Muscle layer of duodenum (tissue), 2 donors: ENCODE measurements around the gene RNF112.
"Not testable (repeated sequence)": the region's sequence is repeated elsewhere in the genome, so short reads cannot be mapped to it uniquely, and the experiment has no call there.

Source experiments
- H3K27ac ChIP-seq: one replicate; pipeline ENCODE4 v1.7.0; 2013; ENCODE audit warnings: mild to moderate bottlenecking, low read length
- H3K27me3 ChIP-seq: one replicate; pipeline ENCODE4 v1.7.0; 2013; ENCODE audit warnings: low read depth, mild to moderate bottlenecking, control low read depth, low read length
- H3K36me3 ChIP-seq, 2 donors: one replicate each; pipeline ENCODE4 v1.7.0; 2013; ENCODE audit warnings: low read length in 2 of 2, control low read depth in 1 of 2, mild to moderate bottlenecking in 1 of 2; ENCODE audit not compliant: insufficient read depth in 2 of 2, control insufficient read depth in 1 of 2
- H3K4me1 ChIP-seq, 2 donors: one replicate each; pipeline ENCODE4 v1.7.0; 2013; ENCODE audit warnings: low read length in 2 of 2, mild to moderate bottlenecking in 2 of 2, control low read depth in 1 of 2, moderate library complexity in 1 of 2; ENCODE audit not compliant: insufficient read depth in 2 of 2, control insufficient read depth in 1 of 2
- H3K4me3 ChIP-seq, 2 donors: one replicate each; pipeline ENCODE4 v1.7.0; 2013; ENCODE audit warnings: low read length in 2 of 2, low read depth in 1 of 2, mild to moderate bottlenecking in 1 of 2
- H3K9me3 ChIP-seq, 2 donors: one replicate each; pipeline ENCODE4 v1.7.0; 2013; ENCODE audit warnings: low read length in 2 of 2, control low read depth in 1 of 2, mild to moderate bottlenecking in 1 of 2; ENCODE audit not compliant: control insufficient read depth in 1 of 2
- donor health status: healthy.

RNF112 gene

DNA sequence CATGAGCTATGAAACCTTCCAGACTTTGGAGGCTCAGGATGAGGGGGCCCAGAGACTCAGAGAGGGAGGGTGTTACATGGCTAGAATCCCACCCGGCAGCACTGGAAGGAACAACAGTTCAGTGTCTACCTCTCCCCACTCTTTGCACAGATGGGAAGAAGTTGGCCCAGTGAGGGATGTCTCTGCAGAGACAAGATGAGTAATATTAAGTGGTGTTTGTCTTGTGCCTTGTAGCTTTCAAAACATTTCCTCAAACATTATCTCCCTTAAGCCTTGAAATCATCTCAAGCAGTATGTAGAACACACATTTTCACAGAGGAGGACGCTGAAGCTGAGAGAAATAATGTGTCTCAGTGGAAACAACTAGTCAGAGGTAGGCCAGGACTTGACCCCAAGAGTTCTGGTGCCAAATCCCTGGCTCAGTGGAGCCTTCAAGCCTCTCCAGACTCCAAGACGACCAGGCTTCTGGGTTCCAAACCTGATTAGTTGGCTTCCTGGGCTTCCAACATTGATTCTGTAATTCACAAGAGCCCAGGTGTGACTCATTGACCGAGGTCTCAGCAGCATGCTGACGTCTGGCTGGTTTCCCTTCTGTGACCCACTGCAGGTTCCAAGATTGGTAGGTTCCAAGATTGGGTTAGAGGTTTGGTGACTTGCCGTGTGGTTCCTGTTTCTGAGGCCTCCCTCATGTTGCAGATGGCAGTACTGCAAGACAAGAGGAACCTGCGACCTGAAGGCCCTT lies 7.4 kb downstream of the RNF112 start:
- H3K4me3 ChIP-seq, result no peak overlapping the region
- peaks cover 0 to 10% of the 10 kb centered on the region in 2 donors for H3K36me3 ChIP-seq
- no peak overlapping the region for H3K27ac ChIP-seq
- H3K9me3 ChIP-seq, result no peaks in the 10 kb centered on the region
- no peaks in the 10 kb centered on the region for H3K27me3 ChIP-seq
- no peaks in the 10 kb centered on the region for H3K4me1 ChIP-seq

DNA sequence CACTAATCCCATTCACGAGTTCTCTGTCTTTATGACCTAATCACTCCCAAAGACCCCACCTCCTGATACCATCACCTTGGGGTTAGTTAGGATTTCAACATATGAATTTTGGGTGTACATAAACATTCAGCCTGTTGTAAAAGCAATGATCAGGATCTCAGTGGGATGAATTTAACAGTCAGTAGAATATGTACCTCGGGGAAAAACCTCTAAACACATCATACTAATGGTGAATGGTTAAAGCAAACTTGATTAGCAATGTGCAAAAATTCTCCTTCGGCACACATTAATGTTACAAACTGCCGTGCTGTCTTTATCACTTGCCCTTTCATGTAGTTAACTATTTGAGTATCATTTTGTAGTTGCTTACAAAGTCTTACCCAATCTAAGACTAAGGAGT lies 10.2 kb downstream of the RNF112 start:
- Histone ChIP-seq H3K4me3 (no peak overlapping the region), H3K36me3 (no peaks in the 10 kb centered on the region)

DNA sequence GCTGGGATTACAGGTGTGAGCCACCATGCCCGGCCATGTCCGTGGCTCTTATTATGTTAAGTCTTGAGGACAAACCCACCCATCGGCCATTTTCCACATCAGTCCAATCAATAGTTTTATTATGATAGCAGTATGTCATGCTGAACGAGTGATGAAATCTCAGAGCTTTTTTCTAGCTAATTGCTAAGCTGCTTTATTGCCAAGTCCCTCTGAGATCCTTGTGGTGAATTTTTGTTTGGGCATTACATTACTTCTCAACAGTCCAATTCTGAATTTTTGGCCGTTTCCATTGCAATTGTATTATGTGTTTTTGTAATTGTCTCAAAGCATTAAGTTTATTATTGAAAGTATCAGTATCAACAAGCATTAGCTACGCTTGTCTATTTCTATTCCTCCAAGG lies 10.9 kb downstream of the RNF112 start:
- no peak overlapping the region for H3K4me3 ChIP-seq
- H3K36me3 ChIP-seq, result no peaks in the 10 kb centered on the region
- no peak overlapping the region for H3K27ac ChIP-seq
- H3K9me3 ChIP-seq, result no peaks in the 10 kb centered on the region
- H3K4me1 ChIP-seq, result peaks cover 0 to 13% of the 10 kb centered on the region in 2 donors
- H3K27me3 ChIP-seq, result no peaks in the 10 kb centered on the region

More for the DNA sequence above, 10.2 kb downstream of the RNF112 start:
- Histone ChIP-seq H3K27ac (no peak overlapping the region), H3K9me3 (no peaks in the 10 kb centered on the region), H3K27me3 (no peaks in the 10 kb centered on the region), H3K4me1 (peaks cover 0 to 11% of the 10 kb centered on the region in 2 donors)

DNA sequence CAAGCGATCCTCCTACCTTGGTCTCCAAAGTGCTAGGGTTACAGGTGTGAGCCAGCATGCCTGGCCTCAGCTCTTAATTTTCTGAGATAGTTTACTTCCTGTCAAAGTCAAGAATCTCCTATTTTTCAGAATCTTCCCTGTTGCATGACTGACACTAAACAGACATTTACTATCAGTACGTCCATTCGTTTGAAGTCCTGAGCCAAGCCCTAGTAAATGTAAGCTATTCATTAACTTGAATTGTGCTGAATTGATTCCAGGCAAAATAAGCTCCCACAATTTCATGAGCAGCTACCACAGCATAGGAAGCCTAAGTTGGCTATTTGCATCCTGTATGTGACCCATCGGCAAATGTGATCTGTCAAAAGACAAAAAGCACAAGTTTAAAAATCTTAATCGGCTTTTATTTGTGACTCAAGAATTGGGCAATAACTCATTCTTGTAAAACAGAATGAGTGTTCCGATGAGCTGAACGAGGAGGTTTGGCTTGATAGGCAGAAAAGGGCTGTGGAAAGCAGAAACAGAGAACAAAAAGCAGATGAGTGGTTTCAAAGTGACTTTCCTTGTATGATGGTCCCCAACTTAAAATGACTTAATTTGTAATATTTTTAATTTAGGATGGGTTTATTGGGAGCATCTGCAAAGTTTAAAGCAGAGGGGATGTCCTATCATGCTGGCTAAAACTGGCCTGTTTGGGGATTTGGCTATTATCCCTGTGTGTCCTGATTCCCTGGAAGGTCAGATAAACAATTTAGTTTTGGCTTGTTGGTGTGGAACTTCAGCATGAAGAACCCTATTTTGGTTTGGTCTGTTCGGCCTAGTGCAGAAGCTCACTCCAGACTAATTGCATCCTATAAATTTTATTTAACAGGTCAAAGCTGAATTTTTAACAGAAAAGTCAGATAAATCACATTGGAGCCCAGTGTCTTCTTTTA lies 14.2 kb downstream of the RNF112 start:
- H3K4me3 ChIP-seq, result no peak overlapping the region
- peaks cover 0 to 13% of the 10 kb centered on the region in 2 donors for H3K4me1 ChIP-seq
- no peaks in the 10 kb centered on the region for H3K27me3 ChIP-seq
- no peak overlapping the region for H3K27ac ChIP-seq
- H3K36me3 ChIP-seq, result no peaks in the 10 kb centered on the region
- no peaks in the 10 kb centered on the region for H3K9me3 ChIP-seq

DNA sequence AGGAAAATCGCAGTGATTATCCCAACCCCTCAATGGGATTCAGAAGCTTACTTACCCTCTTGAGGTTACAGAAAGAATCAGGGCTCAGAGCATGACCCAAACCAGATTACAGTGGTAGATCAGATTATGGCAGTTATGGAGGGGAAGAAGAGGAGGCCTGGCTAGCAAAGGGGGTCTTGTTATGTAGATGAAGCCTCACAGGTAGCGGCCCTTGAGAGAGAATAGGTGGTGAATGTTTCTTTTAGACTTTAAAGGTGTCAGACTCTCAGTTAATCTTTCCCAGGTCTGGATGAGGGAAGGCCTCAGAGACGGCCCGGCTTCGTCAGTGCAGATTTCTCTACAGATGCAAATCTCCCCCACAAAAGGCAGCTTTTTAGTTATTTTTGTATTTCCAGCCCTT lies 15.6 kb downstream of the RNF112 start:
- H3K4me3 ChIP-seq, result no peak overlapping the region
- H3K4me1 ChIP-seq, result peaks cover 0 to 13% of the 10 kb centered on the region in 2 donors
- no peak overlapping the region for H3K27ac ChIP-seq
- H3K9me3 ChIP-seq, result no peaks in the 10 kb centered on the region
- H3K36me3 ChIP-seq, result no peaks in the 10 kb centered on the region
- H3K27me3 ChIP-seq, result no peaks in the 10 kb centered on the region

DNA sequence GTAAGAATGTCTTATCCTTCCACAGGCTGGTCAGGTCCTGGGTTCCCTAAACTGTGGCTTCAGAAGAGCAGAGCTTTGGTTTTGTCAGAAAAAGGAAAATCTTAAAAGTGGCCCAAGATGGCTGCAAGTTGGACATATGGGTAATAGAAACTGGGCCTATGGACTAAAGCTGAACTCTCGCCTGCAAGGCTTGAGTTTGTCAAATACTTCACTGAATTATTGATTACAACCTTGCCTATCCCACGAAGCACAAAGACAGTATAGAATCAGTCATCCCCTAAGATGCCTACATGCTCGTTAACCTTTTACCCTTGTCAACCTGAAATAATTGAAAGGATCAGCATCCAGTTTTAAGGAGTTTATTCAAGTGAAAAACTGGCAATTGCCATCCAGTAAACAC lies 20.7 kb downstream of the RNF112 start:
- Histone ChIP-seq H3K4me3 (no peak overlapping the region), H3K4me1 (no peaks in the 10 kb centered on the region), H3K27ac (no peak overlapping the region), H3K27me3 (no peaks in the 10 kb centered on the region), H3K36me3 (no peaks in the 10 kb centered on the region), H3K9me3 (no peaks in the 10 kb centered on the region)

DNA sequence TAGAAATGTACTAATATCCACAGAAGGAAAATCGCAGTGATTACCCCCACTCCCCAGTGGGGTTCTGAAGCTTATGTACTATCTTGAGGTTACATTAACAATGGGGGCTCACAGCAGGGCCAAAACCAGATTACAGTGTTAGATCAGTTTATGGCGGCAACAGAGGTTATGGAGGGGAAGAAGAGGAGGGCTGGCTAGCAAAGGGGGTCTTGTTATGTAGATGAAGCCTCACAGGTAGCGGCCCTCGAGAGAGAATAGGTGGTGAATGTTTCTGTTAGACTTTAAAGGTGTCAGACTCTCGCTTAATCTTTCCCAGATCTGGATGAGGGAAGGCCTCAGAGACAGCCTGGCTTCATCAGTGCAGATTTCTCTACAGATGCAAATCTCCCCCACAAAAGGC lies 22.2 kb downstream of the RNF112 start:
- Histone ChIP-seq H3K4me3 (no peak overlapping the region), H3K27me3 (no peaks in the 10 kb centered on the region), H3K4me1 (no peaks in the 10 kb centered on the region), H3K36me3 (no peaks in the 10 kb centered on the region), H3K27ac (no peak overlapping the region), H3K9me3 (no peaks in the 10 kb centered on the region)

DNA sequence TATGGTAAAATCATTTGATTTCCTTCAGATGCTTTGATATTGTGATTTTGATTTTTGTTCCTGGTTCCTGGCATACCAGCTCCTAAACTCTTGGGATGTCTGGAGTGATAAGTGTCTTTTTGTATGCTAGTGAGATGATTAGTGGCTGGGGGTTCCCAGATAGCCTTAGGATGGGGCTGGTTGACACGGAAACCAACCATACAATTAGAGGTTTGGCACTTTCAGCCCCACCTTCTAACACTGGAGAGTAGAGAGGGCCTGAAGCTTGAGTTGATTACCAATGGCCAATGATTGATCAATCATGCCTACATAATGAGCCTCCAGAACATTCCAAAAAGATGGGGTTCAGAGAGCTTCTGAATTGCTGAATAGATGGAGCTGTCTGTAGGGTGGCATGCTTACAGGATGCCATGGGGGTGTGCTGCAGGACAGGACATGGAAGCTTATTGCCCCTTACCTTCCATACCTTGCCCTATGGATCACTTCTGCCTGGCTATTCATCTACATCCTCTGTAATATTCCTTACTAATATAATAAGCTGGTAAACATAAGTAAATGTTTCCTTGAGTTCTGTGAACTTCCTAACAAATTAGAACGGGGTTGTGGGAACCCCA lies 22.8 kb downstream of the RNF112 start:
- Histone ChIP-seq H3K27ac (no peak overlapping the region), H3K36me3 (no peaks in the 10 kb centered on the region), H3K4me1 (no peaks in the 10 kb centered on the region), H3K4me3 (no peak overlapping the region), H3K27me3 (no peaks in the 10 kb centered on the region), H3K9me3 (no peaks in the 10 kb centered on the region)

DNA sequence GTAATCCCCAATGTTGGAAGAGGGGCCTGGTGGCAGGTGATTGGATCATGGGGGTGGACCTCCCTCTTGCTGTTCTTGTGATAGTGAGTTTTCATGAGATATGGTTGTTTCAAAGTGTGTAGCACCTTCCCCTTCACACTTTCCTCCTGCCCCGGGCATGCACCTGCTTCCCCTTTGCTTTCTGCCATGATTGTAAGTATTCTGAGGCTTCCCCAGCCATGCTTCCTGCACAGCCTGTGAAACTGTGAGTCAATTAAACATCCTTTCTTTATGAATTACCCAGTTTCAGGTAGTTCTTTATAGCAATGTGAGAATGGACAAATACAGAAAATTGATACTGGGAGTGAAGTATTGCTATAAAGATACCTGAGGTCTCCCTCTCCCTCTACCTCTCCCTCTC lies 29.4 kb downstream of the RNF112 start:
- no peaks in the 10 kb centered on the region for H3K36me3 ChIP-seq
- H3K27me3 ChIP-seq, result no peaks in the 10 kb centered on the region
- H3K4me1 ChIP-seq, result no peaks in the 10 kb centered on the region
- no peak overlapping the region for H3K27ac ChIP-seq
- peaks cover 0 to 2% of the 10 kb centered on the region in 2 donors for H3K9me3 ChIP-seq
- no peak overlapping the region for H3K4me3 ChIP-seq

DNA sequence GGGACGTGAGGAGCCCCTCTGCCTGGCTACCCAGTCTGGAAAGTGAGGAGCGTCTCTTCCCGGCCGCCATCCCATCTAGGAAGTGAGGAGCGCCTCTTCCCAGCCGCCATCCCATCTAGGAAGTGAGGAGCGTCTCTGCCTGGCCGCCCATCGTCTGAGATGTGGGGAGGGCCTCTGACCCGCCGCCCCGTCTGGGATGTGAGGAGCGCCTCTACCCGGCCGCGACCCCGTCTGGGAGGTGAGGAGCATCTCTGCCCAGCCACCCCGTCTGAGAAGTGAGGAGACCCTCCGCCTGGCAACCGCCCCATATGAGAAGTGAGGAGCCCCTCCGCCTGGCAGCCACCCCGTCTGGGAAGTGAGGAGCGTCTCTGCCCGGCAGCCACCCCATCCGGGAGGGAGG lies 30.3 kb downstream of the RNF112 start:
- not testable (repeated sequence) for H3K4me3 ChIP-seq, H3K27ac ChIP-seq, H3K9me3 ChIP-seq, H3K4me1 ChIP-seq, H3K36me3 ChIP-seq, H3K27me3 ChIP-seq

DNA sequence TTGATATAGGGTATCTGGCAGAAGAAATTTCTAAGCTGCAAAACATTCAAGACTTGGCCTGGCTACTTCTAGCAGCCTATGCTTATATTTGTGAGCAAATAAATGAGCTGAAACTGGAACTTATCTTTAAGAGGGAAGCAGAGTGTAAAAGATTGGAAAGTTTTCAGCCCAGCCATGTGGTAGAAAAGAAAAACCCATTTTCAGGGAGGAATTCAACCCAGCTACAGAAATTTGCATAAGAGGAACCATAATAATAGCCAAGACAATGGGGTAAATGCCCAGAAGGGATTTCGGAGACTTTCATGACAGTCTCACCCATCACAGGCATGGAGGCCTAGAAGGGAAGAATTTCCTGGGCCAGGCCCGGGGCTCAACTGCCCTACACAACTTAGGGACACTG lies 31.7 kb downstream of the RNF112 start:
- Histone ChIP-seq H3K27ac (no peak overlapping the region), H3K9me3 (peaks cover 0 to 2% of the 10 kb centered on the region in 2 donors), H3K27me3 (no peaks in the 10 kb centered on the region), H3K4me1 (peaks cover 4 to 13% of the 10 kb centered on the region in 2 donors), H3K36me3 (no peaks in the 10 kb centered on the region), H3K4me3 (no peak overlapping the region)
